HG02763 (cell line): ENCODE data around the gene MEIS2.

ENCODE experiments used
- ATAC-seq: cut with Tn5 transposase; IDR thresholded peaks from one replicate; pipeline ENCODE4 v1.9.1; 2021; ENCODE audit warnings: mild to moderate bottlenecking, moderate library complexity; ENCODE audit not compliant: unreplicated experiment

Gene MEIS2

DNA sequence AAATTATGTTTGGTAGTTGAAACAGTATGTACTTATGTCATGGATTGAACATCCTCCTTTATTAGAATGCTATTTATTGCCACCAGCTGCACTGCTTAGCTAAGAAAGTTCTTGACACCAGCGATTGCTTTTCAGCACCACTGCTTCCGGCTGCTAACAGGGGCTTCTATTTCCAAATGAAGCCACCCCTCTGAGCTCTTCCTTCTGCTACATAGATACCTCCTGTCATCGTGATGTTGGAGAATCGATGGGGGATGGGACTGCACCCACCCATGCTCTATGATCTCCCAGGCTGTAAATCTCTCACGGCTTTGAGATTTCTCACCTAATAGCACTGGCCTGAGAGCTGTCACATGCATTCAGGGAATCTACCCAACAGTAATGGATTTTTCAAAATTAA, 259.2 kb downstream of the MEIS2 start:
- ATAC-seq: no peak
